Choroid plexus epithelial cell (primary cell): ENCODE measurements around the gene PDIA3.
"Not testable (repeated sequence)": the region's sequence is repeated elsewhere in the genome, so short reads cannot be mapped to it uniquely, and the experiment has no call there.

Source experiments
- DNase-seq: peaks from one replicate; pipeline ENCODE4 v3.0.0-alpha.2; 2010; ENCODE audit warnings: low read depth
- H3K4me3 ChIP-seq: 2 replicates; pipeline ENCODE4 v1.5.1; 2011; ENCODE audit warnings: low read depth, mild to moderate bottlenecking, control low read depth, low read length, moderate library complexity
- TF ChIP-seq, protein P1 (sequence below): conservative IDR thresholded peaks from 2 replicates; pipeline ENCODE4 v1.5.1; 2011; ENCODE audit warnings: low read depth, mild to moderate bottlenecking, control low read depth, inconsistent platforms, low read length, moderate library complexity

PDIA3 gene

DNA sequence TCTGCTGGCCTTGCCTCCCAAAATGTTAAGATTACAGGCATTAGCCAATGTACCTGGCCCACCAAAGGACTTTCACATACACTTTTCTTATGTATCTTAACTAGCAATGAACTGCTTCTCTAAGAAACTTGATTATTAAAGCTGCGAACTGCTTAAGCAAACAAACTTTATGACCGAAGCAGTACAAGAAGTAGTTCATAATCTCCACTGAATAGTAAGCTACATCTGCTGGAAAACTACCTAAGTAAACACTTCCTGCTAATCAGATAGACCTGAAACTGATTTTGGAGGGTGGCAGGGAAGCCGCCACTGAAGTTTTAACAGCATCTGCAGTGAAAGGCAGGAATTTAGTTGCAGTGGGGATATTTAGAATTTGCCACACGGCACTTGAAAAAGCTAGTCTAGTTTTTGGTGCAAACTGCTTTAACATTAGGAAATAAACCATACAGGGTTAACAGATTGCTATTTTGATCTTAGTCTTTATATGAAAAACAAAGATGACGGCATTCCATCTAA lies 62.3 kb downstream of the PDIA3 start:
- H3K4me3 ChIP-seq, result no peak overlapping the region
- TF ChIP-seq, protein P1, sequence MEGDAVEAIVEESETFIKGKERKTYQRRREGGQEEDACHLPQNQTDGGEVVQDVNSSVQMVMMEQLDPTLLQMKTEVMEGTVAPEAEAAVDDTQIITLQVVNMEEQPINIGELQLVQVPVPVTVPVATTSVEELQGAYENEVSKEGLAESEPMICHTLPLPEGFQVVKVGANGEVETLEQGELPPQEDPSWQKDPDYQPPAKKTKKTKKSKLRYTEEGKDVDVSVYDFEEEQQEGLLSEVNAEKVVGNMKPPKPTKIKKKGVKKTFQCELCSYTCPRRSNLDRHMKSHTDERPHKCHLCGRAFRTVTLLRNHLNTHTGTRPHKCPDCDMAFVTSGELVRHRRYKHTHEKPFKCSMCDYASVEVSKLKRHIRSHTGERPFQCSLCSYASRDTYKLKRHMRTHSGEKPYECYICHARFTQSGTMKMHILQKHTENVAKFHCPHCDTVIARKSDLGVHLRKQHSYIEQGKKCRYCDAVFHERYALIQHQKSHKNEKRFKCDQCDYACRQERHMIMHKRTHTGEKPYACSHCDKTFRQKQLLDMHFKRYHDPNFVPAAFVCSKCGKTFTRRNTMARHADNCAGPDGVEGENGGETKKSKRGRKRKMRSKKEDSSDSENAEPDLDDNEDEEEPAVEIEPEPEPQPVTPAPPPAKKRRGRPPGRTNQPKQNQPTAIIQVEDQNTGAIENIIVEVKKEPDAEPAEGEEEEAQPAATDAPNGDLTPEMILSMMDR, result no peak
- no peak for DNase-seq

DNA sequence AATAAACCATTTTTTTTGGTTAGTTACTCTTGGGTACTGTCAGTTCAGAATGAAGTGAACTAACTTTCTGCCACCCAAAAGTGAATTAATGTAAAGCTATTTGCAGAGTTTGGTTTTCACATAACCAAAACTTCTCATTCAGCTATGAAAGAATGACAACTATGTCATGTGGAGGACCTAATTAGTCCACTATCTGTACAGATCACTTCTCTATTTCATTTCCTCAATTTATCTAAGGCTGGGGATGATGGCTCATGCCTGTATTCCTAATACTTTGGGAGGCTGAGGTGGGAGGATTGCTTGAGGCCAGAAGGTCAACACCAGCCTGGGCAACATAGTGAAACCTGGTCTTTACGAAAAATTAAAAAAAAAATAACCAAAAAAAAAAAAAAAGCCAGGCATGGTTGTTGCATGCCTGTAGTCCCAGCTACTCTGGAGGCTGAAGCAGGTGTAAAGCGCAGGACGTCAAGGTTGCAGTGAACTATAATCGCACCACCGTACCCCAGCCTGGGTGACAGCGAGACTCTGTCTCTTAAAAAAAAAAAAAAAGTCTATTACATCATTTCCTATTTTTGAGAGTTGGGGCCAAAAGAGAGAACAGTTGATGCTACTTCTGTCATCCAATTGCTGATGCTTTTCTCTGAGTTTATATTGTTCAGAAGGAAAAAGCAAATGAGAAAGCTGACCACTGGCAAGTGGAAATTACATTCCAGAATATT lies 62.9 kb downstream of the PDIA3 start:
- DNase-seq, result no peak
- no peak overlapping the region for H3K4me3 ChIP-seq
- TF ChIP-seq, protein P1, result no peak

DNA sequence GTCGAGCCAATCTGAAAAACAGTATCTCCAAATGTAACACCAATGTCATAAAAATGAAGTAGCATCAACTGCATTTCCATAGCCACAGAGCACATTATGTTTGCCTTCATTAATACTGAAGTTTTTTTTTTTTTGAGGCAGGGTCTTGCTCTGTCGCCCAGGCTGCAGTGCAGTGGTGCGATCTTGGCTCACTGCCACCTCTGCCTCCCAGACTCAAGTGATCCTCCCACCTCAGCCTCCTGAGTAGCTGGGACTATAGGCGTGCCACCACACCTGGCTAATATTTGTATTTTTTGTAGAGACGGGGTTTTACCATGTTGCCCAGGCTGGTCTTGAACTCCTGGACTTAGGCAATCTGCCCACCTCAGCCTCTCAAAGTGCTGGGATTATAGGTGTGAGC lies 68.8 kb downstream of the PDIA3 start:
- H3K4me3 ChIP-seq, DNase-seq: not testable (repeated sequence)

DNA sequence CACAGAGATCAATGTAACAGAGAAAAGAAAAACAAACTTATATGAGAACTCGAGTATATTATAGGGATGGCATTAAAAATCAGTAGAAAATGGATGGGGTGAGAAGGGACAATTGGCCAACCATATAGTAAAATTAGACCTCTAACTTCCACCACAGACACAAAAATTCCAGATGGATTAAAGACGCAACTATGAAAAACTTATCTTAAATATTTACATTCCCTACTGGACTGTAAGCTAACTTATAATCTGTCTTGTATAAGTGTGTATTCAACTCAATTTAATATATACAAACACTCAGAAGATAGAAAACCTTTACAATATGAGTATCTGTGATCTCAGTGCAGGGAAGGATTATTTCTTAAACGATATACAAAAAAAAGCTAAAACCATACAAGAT lies 75.3 kb downstream of the PDIA3 start:
- TF ChIP-seq, protein P1, result no peak
- no peak for DNase-seq
- H3K4me3 ChIP-seq, result no peak overlapping the region
